SK-N-SH treated with all-trans-retinoic acid at 6 μM for 48 hours (cell line): ENCODE data around the gene NCBP2L.

Experiments
- ATAC-seq: fragments of 200-7000 bp; cut with Tn5 transposase; 3 replicates; pipeline ENCODE4 v1.9.1; 2020; ENCODE audit warnings: mild to moderate bottlenecking, moderate library complexity
- ARNTL ChIP-seq: fragments of 450-650 bp; formaldehyde crosslinking; IDR thresholded peaks from 2 replicates; pipeline ENCODE4 v1.5.0; 2020; ENCODE audit warnings: low read depth, mild to moderate bottlenecking, moderate library complexity, borderline replicate concordance
- BACH2 ChIP-seq: fragments of 250-450 bp; sonication (Bioruptor Pico); IDR thresholded peaks from 2 replicates; pipeline ENCODE4 v1.9.0; 2021; ENCODE audit warnings: mild to moderate bottlenecking, borderline replicate concordance
- CSDC2 ChIP-seq: fragments of 250-450 bp; sonication (Bioruptor Pico); IDR thresholded peaks from 2 replicates; pipeline ENCODE4 v1.5.0; 2020; ENCODE audit warnings: mild to moderate bottlenecking, moderate library complexity
- ESRRG ChIP-seq: fragments of 250-450 bp; sonication (Bioruptor Pico); IDR thresholded peaks from 2 replicates; pipeline ENCODE4 v1.6.1; 2021; ENCODE audit warnings: mild to moderate bottlenecking
- GLIS3 ChIP-seq: fragments of 250-450 bp; sonication (Bioruptor Pico); IDR thresholded peaks from 2 replicates; pipeline ENCODE4 v1.5.0; 2020; ENCODE audit warnings: mild to moderate bottlenecking, moderate library complexity
- ISL1 ChIP-seq: fragments of 250-450 bp; sonication (Bioruptor Pico); IDR thresholded peaks from 2 replicates; pipeline ENCODE4 v2.1.2; 2022; ENCODE audit warnings: mild to moderate bottlenecking, moderate library complexity
- OSR1 ChIP-seq: fragments of 250-450 bp; sonication (Bioruptor Pico); IDR thresholded peaks from 2 replicates; pipeline ENCODE4 v1.8.0; 2022; ENCODE audit warnings: moderate library complexity, mild to moderate bottlenecking, inconsistent platforms
- PPARA ChIP-seq: fragments of 250-450 bp; sonication (Bioruptor Pico); IDR thresholded peaks from 2 replicates; pipeline ENCODE4 v1.5.0; 2020; ENCODE audit warnings: mild to moderate bottlenecking, borderline replicate concordance
- RARB ChIP-seq: fragments of 250-450 bp; sonication (Bioruptor Pico); IDR thresholded peaks from 2 replicates; pipeline ENCODE4 v1.8.0; 2021; ENCODE audit warnings: mild to moderate bottlenecking, moderate library complexity
- SNAI2 ChIP-seq: fragments of 250-450 bp; sonication (Bioruptor Pico); IDR thresholded peaks from 2 replicates; pipeline ENCODE4 v1.5.0; 2020; ENCODE audit warnings: mild to moderate bottlenecking, moderate library complexity
- TOX ChIP-seq: fragments of 250-450 bp; sonication (Bioruptor Pico); IDR thresholded peaks from 2 replicates; pipeline ENCODE4 v1.8.0; 2021; ENCODE audit warnings: mild to moderate bottlenecking, moderate library complexity, borderline replicate concordance
- ZFP3 ChIP-seq: fragments of 250-450 bp; sonication (Bioruptor Pico); IDR thresholded peaks from 2 replicates; pipeline ENCODE4 v1.5.0; 2020; ENCODE audit warnings: mild to moderate bottlenecking, moderate library complexity
- ZFP30 ChIP-seq: fragments of 450-650 bp; formaldehyde crosslinking; IDR thresholded peaks from 2 replicates; pipeline ENCODE4 v1.5.0; 2022; ENCODE audit warnings: mild to moderate bottlenecking, moderate library complexity
- ZNF565 ChIP-seq: fragments of 450-650 bp; formaldehyde crosslinking; conservative IDR thresholded peaks from 2 replicates; pipeline ENCODE4 v1.5.0; 2020; ENCODE audit warnings: low read depth, mild to moderate bottlenecking, moderate library complexity
- ZNF70 ChIP-seq: fragments of 450-650 bp; formaldehyde crosslinking; IDR thresholded peaks from 2 replicates; pipeline ENCODE4 v1.5.0; 2020; ENCODE audit warnings: mild to moderate bottlenecking, moderate library complexity
- ZNF8 ChIP-seq: fragments of 450-650 bp; formaldehyde crosslinking; IDR thresholded peaks from 2 replicates; pipeline ENCODE4 v1.5.0; 2020; ENCODE audit warnings: mild to moderate bottlenecking, moderate library complexity
- TF ChIP-seq, protein P1 (sequence below): fragments of 250-450 bp; sonication (Bioruptor Pico); IDR thresholded peaks from 2 replicates; pipeline ENCODE4 v1.8.0; 2021; ENCODE audit warnings: low read depth, mild to moderate bottlenecking, moderate library complexity, borderline replicate concordance
- TF ChIP-seq, protein P2 (sequence below): fragments of 250-450 bp; sonication (Bioruptor Pico); IDR thresholded peaks from 2 replicates; pipeline ENCODE4 v1.8.0; 2020; ENCODE audit warnings: mild to moderate bottlenecking, moderate library complexity, borderline replicate concordance
- TF ChIP-seq, protein P3 (sequence below): fragments of 250-450 bp; sonication (Bioruptor Pico); IDR thresholded peaks from 2 replicates; pipeline ENCODE4 v1.5.0; 2020; ENCODE audit warnings: mild to moderate bottlenecking, moderate library complexity
- TF ChIP-seq, protein P4 (sequence below): fragments of 250-450 bp; sonication (Bioruptor Pico); IDR thresholded peaks from 2 replicates; pipeline ENCODE4 v1.5.1; 2020; ENCODE audit warnings: low read depth, mild to moderate bottlenecking, moderate library complexity
- TF ChIP-seq, protein P5 (sequence below): fragments of 250-450 bp; sonication (Bioruptor Pico); IDR thresholded peaks from 2 replicates; pipeline ENCODE4 v1.5.1; 2021; ENCODE audit warnings: mild to moderate bottlenecking, moderate library complexity

Gene NCBP2L

DNA sequence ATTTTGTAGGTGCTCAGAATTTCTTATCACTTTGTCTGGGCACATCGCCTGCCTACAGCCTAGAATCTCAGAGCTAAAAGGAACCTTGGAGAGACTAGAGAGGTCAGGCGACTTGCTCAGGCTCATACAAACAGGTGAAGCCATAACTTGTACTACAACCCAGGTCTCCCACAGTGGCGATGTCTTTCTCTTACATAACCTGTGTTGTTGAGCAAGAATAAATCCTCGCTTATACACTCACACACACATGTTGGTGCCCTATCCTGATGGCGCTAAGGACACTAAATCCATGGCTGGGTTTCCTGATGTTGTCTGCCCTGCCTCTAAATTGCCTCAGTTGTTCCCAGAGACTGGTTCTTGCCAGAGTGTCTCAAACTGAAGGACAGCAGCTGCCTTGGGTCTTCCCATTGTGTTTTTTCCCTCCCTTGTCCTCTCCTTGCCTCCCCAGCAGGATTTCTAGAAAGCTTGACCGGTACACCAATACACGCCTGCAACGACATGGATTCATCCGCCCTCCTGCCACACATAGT, 3.6 kb upstream of the NCBP2L start (continued):
- TF ChIP-seq, protein P1, sequence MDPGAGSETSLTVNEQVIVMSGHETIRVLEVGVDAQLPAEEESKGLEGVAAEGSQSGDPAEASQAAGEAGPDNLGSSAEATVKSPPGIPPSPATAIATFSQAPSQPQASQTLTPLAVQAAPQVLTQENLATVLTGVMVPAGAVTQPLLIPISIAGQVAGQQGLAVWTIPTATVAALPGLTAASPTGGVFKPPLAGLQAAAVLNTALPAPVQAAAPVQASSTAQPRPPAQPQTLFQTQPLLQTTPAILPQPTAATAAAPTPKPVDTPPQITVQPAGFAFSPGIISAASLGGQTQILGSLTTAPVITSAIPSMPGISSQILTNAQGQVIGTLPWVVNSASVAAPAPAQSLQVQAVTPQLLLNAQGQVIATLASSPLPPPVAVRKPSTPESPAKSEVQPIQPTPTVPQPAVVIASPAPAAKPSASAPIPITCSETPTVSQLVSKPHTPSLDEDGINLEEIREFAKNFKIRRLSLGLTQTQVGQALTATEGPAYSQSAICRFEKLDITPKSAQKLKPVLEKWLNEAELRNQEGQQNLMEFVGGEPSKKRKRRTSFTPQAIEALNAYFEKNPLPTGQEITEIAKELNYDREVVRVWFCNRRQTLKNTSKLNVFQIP: no peak
- TF ChIP-seq, protein P2, sequence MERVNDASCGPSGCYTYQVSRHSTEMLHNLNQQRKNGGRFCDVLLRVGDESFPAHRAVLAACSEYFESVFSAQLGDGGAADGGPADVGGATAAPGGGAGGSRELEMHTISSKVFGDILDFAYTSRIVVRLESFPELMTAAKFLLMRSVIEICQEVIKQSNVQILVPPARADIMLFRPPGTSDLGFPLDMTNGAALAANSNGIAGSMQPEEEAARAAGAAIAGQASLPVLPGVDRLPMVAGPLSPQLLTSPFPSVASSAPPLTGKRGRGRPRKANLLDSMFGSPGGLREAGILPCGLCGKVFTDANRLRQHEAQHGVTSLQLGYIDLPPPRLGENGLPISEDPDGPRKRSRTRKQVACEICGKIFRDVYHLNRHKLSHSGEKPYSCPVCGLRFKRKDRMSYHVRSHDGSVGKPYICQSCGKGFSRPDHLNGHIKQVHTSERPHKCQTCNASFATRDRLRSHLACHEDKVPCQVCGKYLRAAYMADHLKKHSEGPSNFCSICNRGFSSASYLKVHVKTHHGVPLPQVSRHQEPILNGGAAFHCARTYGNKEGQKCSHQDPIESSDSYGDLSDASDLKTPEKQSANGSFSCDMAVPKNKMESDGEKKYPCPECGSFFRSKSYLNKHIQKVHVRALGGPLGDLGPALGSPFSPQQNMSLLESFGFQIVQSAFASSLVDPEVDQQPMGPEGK (CRISPR knock-in tag): no peak
- TF ChIP-seq TOX (CRISPR knock-in tag) (no peak), RARB (CRISPR knock-in tag) (no peak), GLIS3 (CRISPR knock-in tag) (no peak), SNAI2 (CRISPR knock-in tag) (no peak), ZFP3 (CRISPR knock-in tag) (no peak)

DNA sequence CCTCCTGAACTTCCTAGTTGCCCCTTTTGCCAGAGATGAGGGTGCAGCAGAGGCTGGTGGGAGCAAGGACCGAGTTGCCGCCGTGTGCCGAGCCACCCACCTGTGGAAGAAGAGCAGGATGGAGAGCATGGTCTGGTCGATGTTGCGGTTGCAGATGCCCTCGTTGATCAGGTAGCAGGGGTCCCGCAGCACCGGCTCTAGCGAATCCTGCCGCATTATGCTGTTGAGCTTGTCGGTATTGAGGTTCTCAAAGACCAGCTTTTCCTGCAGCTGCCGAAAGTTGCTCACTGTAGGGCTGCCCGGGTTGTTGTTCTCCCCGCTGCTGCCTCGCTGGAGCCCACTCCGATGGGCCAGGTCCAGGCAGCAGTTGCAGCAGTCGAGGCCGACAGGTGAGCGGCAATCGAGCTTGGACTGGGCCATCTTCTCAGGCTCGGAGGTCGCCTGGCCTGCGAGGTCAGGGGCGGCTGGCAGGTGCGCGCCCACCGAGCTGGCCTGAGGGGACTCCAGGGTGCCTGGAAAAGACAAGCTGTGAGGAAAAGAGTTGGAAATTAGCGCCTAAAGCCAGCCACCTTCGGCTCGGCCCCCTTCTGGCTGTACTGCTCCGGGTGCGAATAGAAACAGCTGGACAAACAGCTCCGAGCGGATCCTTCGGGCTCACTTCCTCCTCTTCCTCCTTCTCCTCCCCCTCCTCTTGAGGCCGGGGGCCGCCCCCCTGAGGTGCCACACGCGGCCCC, 2.4 kb upstream of the NCBP2L start:
- TF ChIP-seq SNAI2 (CRISPR knock-in tag): no peak
- TF ChIP-seq, protein P3, sequence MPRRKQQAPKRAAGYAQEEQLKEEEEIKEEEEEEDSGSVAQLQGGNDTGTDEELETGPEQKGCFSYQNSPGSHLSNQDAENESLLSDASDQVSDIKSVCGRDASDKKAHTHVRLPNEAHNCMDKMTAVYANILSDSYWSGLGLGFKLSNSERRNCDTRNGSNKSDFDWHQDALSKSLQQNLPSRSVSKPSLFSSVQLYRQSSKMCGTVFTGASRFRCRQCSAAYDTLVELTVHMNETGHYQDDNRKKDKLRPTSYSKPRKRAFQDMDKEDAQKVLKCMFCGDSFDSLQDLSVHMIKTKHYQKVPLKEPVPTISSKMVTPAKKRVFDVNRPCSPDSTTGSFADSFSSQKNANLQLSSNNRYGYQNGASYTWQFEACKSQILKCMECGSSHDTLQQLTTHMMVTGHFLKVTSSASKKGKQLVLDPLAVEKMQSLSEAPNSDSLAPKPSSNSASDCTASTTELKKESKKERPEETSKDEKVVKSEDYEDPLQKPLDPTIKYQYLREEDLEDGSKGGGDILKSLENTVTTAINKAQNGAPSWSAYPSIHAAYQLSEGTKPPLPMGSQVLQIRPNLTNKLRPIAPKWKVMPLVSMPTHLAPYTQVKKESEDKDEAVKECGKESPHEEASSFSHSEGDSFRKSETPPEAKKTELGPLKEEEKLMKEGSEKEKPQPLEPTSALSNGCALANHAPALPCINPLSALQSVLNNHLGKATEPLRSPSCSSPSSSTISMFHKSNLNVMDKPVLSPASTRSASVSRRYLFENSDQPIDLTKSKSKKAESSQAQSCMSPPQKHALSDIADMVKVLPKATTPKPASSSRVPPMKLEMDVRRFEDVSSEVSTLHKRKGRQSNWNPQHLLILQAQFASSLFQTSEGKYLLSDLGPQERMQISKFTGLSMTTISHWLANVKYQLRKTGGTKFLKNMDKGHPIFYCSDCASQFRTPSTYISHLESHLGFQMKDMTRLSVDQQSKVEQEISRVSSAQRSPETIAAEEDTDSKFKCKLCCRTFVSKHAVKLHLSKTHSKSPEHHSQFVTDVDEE (CRISPR knock-in tag): no peak
- TF ChIP-seq, protein P4, sequence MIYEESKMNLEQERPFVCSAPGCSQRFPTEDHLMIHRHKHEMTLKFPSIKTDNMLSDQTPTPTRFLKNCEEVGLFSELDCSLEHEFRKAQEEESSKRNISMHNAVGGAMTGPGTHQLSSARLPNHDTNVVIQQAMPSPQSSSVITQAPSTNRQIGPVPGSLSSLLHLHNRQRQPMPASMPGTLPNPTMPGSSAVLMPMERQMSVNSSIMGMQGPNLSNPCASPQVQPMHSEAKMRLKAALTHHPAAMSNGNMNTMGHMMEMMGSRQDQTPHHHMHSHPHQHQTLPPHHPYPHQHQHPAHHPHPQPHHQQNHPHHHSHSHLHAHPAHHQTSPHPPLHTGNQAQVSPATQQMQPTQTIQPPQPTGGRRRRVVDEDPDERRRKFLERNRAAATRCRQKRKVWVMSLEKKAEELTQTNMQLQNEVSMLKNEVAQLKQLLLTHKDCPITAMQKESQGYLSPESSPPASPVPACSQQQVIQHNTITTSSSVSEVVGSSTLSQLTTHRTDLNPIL (CRISPR knock-in tag): no peak
- TF ChIP-seq ARNTL (CRISPR knock-in tag): no peak
- TF ChIP-seq BACH2 (CRISPR knock-in tag): no peak
- no peak for TF ChIP-seq ZNF70 (CRISPR knock-in tag)
- no peak for TF ChIP-seq ZNF8 (CRISPR knock-in tag)
- TF ChIP-seq ESRRG (CRISPR knock-in tag): no peak
- ATAC-seq: peak; percentile 3; the same call in 2 of the 3 replicates

DNA sequence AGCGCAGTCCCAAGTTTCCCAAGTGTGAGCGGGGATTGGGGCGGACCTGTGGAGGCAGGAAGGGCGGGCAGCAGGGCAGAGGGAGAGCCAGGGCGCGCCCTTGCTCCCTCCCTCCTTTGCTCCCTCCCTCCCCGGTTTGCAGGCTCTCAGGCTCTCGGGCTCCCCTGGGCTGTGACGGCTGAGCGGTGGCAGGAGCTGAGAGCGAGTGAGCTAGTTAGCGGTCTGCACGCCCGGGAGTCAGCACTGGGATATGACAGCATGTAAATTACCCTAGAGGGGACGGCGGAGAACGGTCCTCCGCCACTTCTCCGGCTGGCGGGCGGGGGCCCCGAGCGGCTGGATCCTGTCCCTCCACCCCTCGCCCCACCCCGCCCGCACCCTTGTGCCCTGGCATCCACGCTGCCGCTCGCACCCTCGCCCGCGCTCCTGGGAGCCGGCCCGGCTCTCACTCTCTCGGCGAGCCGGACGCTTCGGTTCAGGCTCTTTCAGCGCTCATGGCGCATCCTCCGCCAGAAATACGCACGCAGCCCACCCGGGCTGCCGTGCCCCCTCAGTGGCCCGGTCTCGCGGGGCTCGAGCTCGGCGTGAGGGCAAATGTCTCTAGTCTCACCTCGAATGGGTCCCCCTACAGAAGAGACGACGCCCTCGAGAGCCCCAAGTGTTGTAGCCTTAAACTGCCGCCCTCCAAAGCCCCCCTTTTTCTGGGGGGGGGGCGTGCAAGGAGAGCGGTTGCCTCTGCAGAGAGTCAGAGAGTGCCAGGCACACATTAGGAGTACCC, 1.6 kb upstream of the NCBP2L start, which contains the start of gene TSC22D3:
TSC22D3 (minus strand) TSS at position 54 of the 778 bp plus-strand sequence. CDS start 368 bp downstream, outside the sequence.
- ATAC-seq: peak; percentile 75
- TF ChIP-seq ZFP3 (CRISPR knock-in tag): no peak
- no peak for TF ChIP-seq ZNF8 (CRISPR knock-in tag)
- TF ChIP-seq SNAI2 (CRISPR knock-in tag): no peak
- TF ChIP-seq ZNF565 (CRISPR knock-in tag): no peak
- TF ChIP-seq CSDC2 (CRISPR knock-in tag): no peak
- TF ChIP-seq OSR1: no peak
- no peak for TF ChIP-seq ZNF70 (CRISPR knock-in tag)
- TF ChIP-seq ZFP30 (CRISPR knock-in tag): no peak
- TF ChIP-seq GLIS3 (CRISPR knock-in tag): no peak
- TF ChIP-seq, protein P2 (CRISPR knock-in tag): no peak
- TF ChIP-seq TOX (CRISPR knock-in tag): no peak
- no peak for TF ChIP-seq PPARA
- TF ChIP-seq, protein P1: no peak
- TF ChIP-seq RARB (CRISPR knock-in tag): no peak
- TF ChIP-seq, protein P5, sequence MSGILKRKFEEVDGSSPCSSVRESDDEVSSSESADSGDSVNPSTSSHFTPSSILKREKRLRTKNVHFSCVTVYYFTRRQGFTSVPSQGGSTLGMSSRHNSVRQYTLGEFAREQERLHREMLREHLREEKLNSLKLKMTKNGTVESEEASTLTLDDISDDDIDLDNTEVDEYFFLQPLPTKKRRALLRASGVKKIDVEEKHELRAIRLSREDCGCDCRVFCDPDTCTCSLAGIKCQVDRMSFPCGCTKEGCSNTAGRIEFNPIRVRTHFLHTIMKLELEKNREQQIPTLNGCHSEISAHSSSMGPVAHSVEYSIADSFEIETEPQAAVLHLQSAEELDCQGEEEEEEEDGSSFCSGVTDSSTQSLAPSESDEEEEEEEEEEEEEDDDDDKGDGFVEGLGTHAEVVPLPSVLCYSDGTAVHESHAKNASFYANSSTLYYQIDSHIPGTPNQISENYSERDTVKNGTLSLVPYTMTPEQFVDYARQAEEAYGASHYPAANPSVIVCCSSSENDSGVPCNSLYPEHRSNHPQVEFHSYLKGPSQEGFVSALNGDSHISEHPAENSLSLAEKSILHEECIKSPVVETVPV (CRISPR knock-in tag): no peak
- TF ChIP-seq ARNTL (CRISPR knock-in tag): no peak
- no peak for TF ChIP-seq ISL1 (CRISPR knock-in tag)
